Suppressor macrophage treated with lipopolysaccharide for 1 hour (primary cell): Measurements from ENCODE around the gene UBTD1.
"Not testable (repeated sequence)": the region's sequence is repeated elsewhere in the genome, so short reads cannot be mapped to it uniquely, and the experiment has no call there.

Experiments used
- DNase-seq, 3 donors: peaks; one replicate each; pipeline ENCODE4 v3.0.0-alpha.2; 2020 to 2022

The UBTD1 gene

GRCh38 chr10:97567891-97568290 is 69.2 kb downstream of the UBTD1 start:
- DNase-seq = no peak

- DNase-seq = no peak
Observed at GRCh38 chr10:97570146-97570788, 71.5 kb downstream of the UBTD1 start.

GRCh38 chr10:97570789-97571471 is 72.2 kb downstream of the UBTD1 start:
- no peak for DNase-seq

GRCh38 chr10:97571622-97572021 is 72.9 kb downstream of the UBTD1 start:
- DNase-seq = no peak

GRCh38 chr10:97572214-97572989 is 73.7 kb downstream of the UBTD1 start, which contains the start of gene ANKRD2:
Gene ANKRD2, plus strand, starts transcription at chr10:97572779. Its CDS starts 10 bp downstream, at chr10:97572789.
- DNase-seq = peak; percentile 71 to 89 (median 88)

GRCh38 chr10:97573021-97573420 is 74.3 kb downstream of the UBTD1 start:
- peak; percentile 55 to 79 (median 79) for DNase-seq

GRCh38 chr10:97573672-97574071 is 74.9 kb downstream of the UBTD1 start:
- DNase-seq = no peak

- peak; percentile 31 to 37 (median 32) for DNase-seq
Observed at GRCh38 chr10:97574374-97575126, 75.8 kb downstream of the UBTD1 start.

GRCh38 chr10:97575127-97575668 is 76.5 kb downstream of the UBTD1 start:
- DNase-seq = no peak

- DNase-seq = not testable (repeated sequence)
Observed at GRCh38 chr10:97576487-97576886, 77.8 kb downstream of the UBTD1 start.

- no peak for DNase-seq
Observed at GRCh38 chr10:97577701-97578100, 79.0 kb downstream of the UBTD1 start.

- DNase-seq = peak in 1 of 3 donors; percentile 7
Observed at GRCh38 chr10:97578171-97578844, 79.6 kb downstream of the UBTD1 start.

GRCh38 chr10:97580421-97581367 is 82.0 kb downstream of the UBTD1 start:
- DNase-seq = no peak

- no peak for DNase-seq
Observed at GRCh38 chr10:97582169-97582568, 83.4 kb downstream of the UBTD1 start.

GRCh38 chr10:97583476-97583875 is 84.8 kb downstream of the UBTD1 start:
- no peak for DNase-seq

- DNase-seq = no peak
Observed at GRCh38 chr10:97584060-97584797, 85.5 kb downstream of the UBTD1 start, which contains the start of gene HOGA1. Gene HOGA1, plus strand, starts transcription at chr10:97584389. Its CDS starts 315 bp downstream, at chr10:97584704.

- no peak for DNase-seq
Observed at GRCh38 chr10:97584798-97585438, 86.2 kb downstream of the UBTD1 start.

GRCh38 chr10:97585439-97585811 is 86.7 kb downstream of the UBTD1 start:
- DNase-seq = no peak

GRCh38 chr10:97587183-97587582 is 88.5 kb downstream of the UBTD1 start:
- no peak for DNase-seq
